Measurements from ENCODE around the gene PADI3.
"Not testable (repeated sequence)": the region's sequence is repeated elsewhere in the genome, so short reads cannot be mapped to it uniquely, and the experiment has no call there.

Gene PADI3

GRCh38 chr1:17305576-17306095, 56.7 kb downstream of the PADI3 start:
- no peak for DNase-seq

DNA sequence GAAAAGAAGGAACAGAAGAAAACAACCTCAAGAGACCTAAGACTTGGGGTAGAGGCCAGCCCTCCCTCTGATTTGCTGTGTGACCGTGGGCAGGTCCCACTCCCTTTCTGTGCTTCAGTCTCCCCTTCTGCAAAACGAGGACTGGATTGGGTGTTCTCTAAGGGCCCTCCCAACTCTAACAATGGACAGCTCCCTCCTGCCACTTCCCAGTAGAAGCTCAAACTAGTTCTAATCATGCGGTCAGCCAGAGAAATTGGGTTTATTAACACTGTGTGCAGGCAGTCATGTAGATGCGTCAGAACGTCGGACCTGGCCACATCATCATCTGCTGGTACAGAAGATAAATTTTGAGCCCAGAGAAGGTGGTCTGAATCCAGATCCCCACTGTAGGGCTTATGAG, 57.5 kb downstream of the PADI3 start:
- no peak for DNase-seq

- no peak for DNase-seq
These were observed 58.0 kb downstream of the PADI3 start for GRCh38 chr1:17306921-17307320.

DNA sequence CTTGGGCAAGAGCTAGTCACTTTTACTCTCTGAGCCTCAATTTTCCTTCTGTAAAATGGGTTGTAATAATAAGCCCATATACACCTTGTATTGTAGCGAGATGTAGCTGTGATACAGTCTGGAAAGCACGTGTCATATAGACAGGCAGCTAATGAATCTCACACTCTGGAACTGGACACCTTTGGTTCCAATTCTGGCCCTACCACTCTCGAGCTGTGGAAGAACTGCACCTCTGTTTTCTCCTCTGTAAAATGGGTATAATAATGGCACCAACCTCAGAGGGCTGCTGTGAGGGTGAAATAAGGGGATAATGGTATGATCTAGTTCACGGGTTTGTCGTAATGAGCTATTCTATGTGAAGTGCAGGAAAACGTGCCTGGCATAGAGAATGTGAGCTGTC, 58.4 kb downstream of the PADI3 start:
- DNase-seq: no peak

DNA sequence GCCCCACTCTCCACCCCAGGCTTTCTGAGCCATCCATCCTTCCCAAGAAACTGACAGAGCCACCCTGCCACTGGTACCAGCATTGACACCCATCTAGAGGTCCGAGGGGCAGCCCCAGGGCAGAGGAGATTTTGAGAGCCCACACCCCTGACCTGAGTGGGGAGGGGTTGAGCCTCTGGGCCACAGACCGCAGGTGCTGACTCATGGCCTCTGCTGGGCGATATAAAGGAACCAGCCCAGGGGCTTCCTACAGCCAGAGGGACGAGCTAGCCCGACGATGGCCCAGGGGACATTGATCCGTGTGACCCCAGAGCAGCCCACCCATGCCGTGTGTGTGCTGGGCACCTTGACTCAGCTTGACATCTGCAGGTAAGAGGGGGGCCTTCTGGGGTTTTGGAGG, 59.0 kb downstream of the PADI3 start, which contains the start of gene PADI4:
TSS of gene PADI4 (plus strand) at position 252 of the 400 bp plus-strand sequence. CDS start at position 278, 26 bp downstream.
- DNase-seq: no peak

- DNase-seq: no peak
These were observed 59.7 kb downstream of the PADI3 start for GRCh38 chr1:17308593-17308992.

- DNase-seq: no peak
These were observed 60.6 kb downstream of the PADI3 start for GRCh38 chr1:17309426-17310067.

DNA sequence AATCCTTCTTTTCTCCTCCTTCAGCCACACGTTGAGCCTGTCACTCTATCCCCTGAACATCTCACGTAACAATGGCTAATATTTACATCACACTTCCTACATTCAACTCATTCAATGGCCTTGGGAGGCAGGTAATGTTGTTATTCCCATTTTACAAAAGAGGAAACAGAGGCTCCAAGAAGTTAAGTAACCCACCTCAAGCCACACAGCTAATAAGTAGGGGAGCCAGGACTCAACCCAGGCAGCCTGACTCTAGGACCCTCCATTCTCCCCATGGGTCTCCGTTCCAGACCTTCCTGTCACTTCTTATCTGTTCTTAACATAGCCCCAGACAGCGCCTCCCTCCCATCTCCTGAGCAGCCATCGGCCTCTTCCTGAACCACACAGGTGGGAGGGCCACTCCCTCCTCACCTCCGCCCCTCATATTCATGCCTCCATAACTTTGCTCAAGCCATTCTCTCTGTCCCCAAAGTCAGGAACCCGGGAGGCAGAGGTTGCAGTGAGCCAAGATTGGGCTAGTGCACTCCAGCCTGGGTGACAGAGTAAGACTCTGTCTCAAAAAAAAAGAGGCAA, 61.3 kb downstream of the PADI3 start:
- DNase-seq: no peak

GRCh38 chr1:17313530-17314309, 64.8 kb downstream of the PADI3 start:
- no peak for DNase-seq

GRCh38 chr1:17314491-17314971, 65.6 kb downstream of the PADI3 start:
- DNase-seq: no peak

GRCh38 chr1:17315542-17316130, 66.7 kb downstream of the PADI3 start:
- DNase-seq: no peak

- no peak for DNase-seq
These were observed 67.8 kb downstream of the PADI3 start for GRCh38 chr1:17316704-17317103.

DNA sequence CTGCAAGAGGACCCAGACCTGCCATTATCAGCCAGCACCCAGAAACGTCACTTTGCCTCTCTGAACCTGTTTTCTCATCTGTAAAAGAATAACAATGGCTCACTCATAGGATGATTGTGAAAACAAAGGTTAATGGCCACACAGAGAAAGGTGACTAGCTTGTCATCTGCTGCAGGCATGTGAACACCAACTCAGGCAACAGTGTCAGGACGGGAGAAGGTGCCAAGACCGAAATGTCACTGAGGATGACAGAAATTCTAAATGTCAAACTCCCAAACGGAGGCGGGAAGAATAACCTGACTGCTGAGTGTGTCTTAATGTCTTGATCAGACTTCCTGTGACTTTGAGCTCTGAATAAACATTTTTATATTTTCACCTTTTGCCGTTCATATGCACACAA, 69.4 kb downstream of the PADI3 start:
- no peak for DNase-seq

DNA sequence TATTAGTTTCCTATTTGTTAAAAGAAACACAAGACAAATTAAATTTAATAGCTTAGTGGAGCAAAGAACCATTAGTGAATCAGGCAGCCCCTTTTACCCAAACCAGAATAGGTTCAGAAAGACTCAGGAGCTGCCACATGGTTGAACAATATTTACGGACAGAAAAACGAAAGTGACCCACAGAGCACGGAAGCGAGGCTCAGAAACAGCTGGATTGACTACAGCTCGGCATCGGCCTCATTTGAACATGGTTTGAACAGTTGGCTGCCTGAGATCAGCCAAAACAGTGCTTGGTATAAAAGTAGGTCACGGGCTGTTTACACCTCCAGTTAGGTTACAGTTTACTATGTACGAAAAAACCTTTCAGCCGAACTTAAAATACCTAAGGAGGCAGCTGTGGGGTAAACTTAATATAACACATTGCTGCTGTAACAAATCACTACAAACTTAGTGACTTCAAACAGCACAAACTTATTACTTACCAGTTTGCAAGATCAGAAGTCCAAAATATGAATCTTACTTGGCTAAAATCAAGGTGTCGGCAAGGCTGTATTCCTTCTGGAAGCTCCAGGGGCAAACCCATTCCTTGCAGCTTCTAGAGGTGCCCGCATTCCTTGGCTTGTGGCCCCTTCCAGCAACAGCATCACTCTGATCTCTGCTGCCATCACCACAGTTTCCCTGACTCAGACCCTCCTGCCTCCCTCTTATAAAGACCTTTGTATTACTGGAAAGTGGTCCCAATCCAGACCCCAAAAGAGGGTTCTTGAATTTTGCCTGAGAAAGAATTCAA, 70.9 kb downstream of the PADI3 start:
- DNase-seq: no peak

DNA sequence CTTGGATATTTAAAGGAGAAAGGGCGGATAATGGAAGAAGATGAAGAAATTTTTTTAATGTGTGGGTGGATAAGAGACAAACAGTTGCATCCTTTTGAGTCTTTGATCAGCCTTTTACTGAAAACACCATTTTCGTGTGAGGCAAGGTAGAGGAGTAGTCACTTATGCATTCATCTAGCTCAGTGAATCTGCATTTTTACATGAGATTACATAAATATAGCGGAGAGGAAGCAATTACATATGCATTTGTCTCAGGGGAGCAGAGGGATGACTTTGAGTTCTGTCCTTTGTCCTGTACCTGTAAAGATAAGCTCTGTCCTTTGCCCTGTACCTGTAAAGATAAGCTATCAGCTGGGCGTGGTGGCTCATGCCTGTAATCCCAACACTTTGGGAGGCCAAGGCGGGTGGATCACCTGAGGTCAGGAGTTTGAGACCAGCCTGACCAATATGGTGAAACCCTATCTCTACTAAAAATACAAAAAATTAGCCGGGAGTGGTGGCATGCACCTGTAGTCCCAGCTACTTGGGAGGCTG, 73.0 kb downstream of the PADI3 start:
- not testable (repeated sequence) for DNase-seq

- no peak for DNase-seq
These were observed 80.0 kb downstream of the PADI3 start for GRCh38 chr1:17328855-17329254.

DNA sequence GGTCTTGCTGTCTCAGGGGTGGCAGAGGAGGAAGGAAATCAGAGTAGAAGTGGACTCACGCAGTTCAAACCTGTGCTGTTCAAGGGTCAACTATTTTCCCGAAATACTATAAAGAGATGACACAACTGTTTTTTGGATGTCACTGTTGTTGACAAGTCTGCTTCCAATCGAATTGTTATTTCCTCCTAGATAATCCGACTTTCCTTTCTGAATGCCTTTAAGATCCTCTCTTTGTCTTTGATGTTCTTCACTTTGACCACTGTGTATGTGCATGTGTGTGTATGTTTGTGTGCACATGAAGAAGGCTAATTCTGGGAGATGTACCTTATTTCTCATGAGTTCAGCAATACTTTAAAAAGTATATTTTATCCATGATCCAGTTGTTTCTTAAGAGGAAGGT, 80.7 kb downstream of the PADI3 start:
- DNase-seq: no peak

GRCh38 chr1:17330856-17331255, 82.0 kb downstream of the PADI3 start:
- no peak for DNase-seq

DNA sequence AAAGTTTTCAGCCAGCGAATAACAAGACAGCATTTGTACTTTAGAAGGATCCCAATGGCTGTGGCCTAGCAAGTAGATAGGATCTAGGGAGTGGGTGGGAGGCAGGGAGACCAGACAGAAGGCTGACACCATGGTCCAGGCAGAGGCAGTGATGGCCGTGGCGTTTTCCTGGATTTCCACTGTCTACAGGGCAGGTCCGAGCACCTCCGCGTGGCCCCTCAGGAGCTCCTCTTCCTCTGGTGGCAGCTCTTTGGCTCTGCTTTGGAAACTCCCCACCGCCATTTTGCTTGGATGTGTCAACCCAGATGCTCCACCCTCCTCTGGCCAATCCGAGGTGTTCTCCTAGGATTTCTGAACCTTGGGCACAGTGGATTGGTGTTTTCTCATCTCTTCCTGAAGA, 84.2 kb downstream of the PADI3 start:
- no peak for DNase-seq
